Stimulated activated CD8-positive, alpha-beta memory T cell treated with anti-CD3 and anti-CD28 coated beads, Interleukin-12 subunit alpha, Interleukin-12 subunit beta, amount 100 ng/mL, for 24 hours (primary cell): ENCODE measurements around the gene NECAB2.

Experiments
- DNase-seq: peaks from one replicate; pipeline ENCODE4 v3.0.0-alpha.2; 2020; ENCODE audit errors: extremely low read depth

The NECAB2 gene

GRCh38 chr16:83967838-83968305 lies at the start of gene NECAB2:
TSS of gene NECAB2 (plus strand) at chr16:83968244. CDS start at chr16:83968649, 405 bp downstream.
- no peak for DNase-seq

GRCh38 chr16:83920894-83921491 lies 47.1 kb upstream of the NECAB2 start:
- no peak for DNase-seq

DNA sequence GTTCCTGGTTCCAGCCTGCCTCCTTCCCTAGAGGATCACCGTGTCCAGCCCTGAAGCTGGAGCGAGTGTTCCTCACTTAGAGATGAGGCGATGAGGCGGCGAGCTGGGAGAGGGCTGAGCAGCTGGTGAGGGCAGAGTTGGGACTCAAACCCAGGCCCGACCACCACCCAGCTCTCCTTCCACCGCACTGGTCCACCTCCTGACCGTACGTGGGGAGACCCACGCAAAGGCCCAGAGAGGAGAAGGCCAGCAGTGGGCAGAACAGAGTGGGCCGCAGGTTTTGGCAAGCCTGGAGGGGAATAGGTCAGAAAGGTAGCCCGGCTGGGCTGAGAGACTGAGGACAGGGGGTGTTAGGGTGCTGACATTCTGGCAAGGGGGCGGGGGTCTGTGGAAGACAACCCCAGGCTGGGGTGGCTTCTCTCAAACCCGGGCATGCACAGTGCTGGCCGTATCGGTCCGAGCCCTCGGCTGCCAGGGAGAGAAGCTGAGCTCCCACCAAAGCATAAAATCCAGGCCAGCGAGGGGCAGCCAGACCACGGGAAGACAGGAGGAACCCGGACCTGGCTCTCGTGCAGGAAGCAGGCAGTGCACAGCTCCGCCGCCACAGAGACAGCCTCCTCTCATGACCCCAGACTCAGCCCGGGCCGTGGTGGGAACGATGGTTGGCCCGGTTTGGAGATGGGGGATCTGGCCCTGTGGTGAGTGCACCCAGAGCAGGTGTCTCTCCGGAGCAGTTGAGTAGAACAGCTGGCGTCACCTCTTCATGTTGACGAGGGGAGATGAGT lies 44.3 kb upstream of the NECAB2 start:
- no peak for DNase-seq

DNA sequence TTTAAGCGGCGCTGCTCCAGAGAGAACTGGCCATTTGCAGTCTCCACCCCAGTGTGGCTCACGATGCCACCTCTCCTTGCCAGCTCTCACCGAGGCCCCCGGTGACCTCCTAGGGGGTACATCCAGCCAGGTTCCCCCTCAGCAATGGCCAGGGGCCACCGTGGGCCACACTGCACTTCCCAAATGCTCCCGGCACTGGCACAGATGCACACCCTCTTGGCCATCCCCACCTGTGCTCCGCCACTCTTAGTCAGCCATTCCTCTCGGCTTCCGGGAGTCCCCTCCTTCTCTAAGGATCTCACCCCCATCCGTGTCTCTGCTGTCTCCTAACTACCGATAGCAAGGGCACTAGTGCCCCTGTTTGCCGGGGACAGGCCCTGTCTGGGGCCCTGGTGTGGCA lies 43.4 kb upstream of the NECAB2 start:
- no peak for DNase-seq

DNA sequence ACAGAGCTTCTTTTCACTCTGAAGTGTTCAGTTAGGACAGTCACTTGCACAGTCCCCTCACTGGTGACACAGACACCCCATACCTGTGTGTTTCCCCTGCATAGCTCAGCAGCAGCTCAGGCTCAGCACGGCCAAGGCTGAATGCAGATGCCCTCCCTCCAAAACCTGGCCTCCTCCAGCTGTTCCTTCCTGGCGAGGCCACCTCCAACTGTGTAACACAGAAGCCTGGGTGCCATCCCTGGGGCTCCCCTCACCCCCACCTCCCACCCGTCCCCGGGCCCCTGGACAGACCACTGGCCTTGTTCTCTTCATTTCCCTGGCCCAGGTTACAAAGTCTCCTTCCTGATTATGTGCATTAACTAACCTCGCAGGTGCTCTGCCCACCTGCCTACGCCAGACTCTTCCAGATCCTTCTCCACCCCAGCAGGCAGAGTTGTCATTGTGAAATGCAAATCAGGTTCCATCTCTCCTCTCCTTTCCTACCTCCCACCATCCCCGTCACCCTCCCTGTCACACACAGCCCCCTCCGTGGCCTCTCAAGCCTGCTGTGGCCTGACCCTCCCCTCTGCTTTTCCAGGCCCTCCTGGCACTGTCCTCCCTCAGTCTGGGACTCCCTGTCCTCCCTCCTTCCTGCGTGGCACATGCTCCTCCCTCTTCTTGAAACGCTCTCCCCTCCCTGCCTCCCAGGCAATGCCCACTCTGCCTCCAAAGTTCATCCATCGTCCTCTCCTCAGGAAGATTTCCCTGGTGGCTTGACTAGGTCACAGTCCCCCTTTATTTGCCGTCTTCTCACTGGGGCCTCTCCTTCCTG lies 42.7 kb upstream of the NECAB2 start:
- no peak for DNase-seq

- no peak for DNase-seq
Measured at GRCh38 chr16:83925957-83926725, 41.9 kb upstream of the NECAB2 start.

- DNase-seq, result peak; percentile 31
Measured at GRCh38 chr16:83926726-83927397, 41.2 kb upstream of the NECAB2 start.

GRCh38 chr16:83928341-83929055 lies 39.5 kb upstream of the NECAB2 start:
- DNase-seq, result no peak

DNA sequence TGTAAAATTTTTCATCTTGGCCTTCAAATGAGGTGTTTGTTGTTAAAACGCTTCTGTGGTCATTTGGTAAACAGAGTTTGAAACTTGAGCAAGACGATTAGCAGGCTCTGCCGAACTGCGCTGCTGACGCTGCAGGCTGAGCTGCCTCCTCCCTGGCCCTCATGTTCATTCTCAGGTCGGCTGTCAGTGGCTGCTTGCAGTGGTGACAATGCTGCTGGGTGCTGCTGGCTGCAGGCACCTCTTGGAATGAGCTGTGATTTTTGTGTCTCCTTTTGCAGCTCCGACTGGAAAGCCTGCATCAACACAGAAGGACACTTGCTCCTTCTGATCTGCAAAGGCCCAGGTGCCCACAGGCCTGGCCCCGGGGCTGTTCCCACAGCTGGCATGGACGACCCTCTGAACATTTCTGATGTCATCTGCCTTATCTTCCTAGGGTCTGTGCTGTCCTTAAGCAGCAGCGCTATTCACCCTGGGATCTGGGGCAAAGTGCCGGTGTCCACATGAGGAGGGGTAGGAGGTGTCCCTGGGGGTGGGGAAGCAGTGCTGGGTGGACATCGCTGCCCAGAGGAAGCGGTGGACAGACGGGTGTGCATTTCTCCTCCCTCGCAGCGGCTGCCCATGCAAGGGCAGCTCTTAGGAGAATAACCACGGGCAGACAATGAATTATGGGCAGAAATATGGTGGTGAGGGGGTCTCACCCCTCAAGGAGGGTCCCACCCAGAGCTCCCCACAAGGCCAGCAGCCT lies 38.1 kb upstream of the NECAB2 start:
- DNase-seq, result no peak

DNA sequence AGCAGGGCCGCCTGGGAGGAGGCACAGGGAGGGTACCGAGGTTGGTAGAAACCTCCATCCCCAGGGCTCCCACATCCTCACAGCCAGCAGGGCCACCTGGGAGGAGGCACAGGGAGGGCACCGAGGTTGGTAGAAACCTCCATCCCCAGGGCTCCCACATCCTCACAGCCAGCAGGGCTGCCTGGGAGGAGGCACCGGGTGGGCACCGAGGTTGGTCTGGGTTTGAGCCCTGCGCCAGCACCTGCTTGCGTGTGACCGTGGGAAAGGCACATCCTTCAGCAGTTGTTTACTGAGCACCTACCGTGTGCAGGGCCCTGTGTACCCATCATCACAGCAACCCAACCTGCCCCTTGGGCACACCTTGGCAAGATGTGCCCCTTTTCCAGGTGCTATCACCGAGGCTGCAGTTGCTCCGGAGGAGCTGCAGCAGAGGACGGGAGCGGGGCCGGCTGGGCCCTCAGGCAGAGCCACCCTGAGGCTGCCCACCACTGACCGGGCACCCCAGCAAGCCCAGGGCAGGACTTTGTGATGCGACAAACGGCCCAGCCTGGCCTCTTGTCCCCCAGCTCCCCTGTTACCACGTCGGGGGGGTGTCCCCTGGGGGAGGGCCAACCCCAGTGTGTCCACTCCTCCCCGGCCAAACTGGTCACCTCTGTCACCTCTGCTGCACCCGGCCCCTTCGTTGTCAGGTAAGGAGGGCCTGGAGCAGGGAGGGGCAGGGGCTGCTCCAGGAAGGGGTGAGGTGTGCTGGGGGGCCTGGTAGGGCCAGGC lies 37.1 kb upstream of the NECAB2 start:
- no peak for DNase-seq

- DNase-seq, result no peak
Measured at GRCh38 chr16:83931556-83931955, 36.5 kb upstream of the NECAB2 start.

DNA sequence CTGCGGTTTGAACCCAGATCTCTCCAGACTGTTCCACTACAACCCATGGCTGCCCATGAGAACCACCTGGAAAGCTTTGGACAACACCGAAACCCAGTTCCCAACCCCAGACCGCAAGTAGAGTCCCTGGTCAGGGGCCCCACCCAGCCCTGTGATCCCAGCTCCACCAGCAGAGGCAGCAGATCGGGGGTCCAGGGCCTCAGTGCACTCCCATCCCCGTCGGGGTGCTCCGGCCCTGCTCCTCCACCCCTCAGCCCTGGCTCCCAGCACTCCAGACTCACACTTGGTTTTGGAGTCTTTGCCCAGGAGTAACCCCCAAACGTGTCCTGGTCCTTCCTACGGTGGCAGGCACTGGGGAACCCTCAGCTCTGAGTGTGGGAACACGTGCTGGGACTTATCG lies 35.7 kb upstream of the NECAB2 start:
- DNase-seq, result no peak

GRCh38 chr16:83932955-83933673 lies 34.9 kb upstream of the NECAB2 start:
- DNase-seq, result no peak

- no peak for DNase-seq
Measured at GRCh38 chr16:83933885-83934683, 34.0 kb upstream of the NECAB2 start.

DNA sequence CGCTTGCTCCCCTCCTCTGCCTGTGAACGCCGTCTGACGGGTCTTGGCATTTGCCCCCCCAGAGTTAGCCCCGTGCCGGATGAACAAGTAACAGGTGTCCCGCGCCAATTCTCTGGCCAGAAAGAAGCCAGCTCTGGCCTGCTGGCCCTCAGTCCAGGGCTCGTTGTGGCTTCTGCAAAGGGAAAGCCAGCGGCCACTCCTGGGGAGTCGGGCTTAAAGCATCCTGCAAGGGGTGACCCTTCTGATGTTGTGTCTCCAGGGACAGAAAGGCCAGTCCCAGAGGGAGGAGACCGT lies 33.4 kb upstream of the NECAB2 start:
- no peak for DNase-seq

DNA sequence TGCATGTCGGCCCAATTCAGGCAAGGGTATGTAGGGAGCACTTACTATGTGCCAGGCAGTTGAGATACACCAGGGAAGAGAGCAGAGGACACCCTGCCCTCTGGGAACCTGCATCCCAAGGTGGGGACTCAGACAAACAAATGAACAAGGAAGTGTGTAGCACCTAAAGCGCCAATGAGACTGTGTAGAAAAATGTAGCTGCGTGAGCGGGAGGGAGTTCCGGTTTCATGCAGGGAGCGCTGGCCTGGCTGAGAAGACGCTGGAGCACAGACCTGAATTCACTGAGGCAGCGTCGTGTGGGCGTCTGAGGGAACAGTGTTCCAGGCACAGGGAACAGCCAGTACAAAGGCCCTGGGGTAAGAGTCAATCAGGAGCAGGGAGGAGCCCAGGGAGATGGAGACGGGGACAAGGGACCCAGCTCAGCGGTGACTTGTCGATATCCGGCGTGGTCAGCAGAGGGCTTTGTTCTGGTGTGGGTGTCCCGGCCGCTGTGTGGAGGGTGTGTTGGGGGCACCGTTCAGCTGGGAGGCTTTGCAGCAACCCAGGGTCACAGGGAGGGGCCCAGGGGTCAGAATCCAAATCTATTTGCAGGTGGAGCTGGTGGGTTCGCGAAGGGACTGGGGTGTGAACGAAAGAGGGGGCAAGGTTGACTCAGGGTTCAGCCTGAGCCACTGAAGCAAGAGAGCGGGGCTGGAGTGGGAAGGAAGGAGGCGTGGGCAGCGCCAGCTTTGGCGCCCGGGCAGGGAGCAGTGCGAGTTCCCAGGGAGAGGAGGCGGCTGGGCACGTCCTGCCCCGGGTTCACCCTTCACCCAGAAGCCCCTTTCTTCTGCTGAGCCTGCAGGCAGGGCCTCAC lies 32.8 kb upstream of the NECAB2 start:
- no peak for DNase-seq

- DNase-seq, result no peak
Measured at GRCh38 chr16:83935858-83936255, 32.2 kb upstream of the NECAB2 start.
